Aorta (tissue), 5 donors: ENCODE measurements around the gene OCSTAMP. TPM values are rescaled to one million over a fixed set of nuclear protein-coding genes. Genes with fewer than 3 reads are reported as not detected.

Source experiments
- ATAC-seq: fragments of 200-7000 bp; cut with Tn5 transposase; one replicate; pipeline ENCODE4 v1.9.1; 2022; ENCODE audit warnings: moderate library complexity; ENCODE audit not compliant: low FRiP score
- DNase-seq, 2 donors: peaks; one replicate each; pipeline ENCODE4 v3.0.0-alpha.2; 2020
- H3K27ac ChIP-seq, 2 donors: one replicate each; pipeline ENCODE4 v1.5.1; 2013; ENCODE audit warnings: low read length in 2 of 2, mild to moderate bottlenecking in 2 of 2, moderate library complexity in 2 of 2, control low read depth in 1 of 2, inconsistent platforms in 1 of 2, low read depth in 1 of 2
- H3K27me3 ChIP-seq, 2 donors: one replicate each; pipeline ENCODE4 v1.6.1; 2013; ENCODE audit warnings: control low read depth in 1 of 2, low read length in 1 of 2, mild to moderate bottlenecking in 1 of 2, moderate library complexity in 1 of 2; ENCODE audit not compliant: insufficient read depth in 2 of 2, control insufficient read depth in 1 of 2
- H3K36me3 ChIP-seq, 2 donors: one replicate each; pipeline ENCODE4 v1.6.1; 2013; ENCODE audit warnings: control low read depth in 1 of 2, low read length in 1 of 2, mild to moderate bottlenecking in 1 of 2; ENCODE audit not compliant: insufficient read depth in 2 of 2, control insufficient read depth in 1 of 2
- H3K4me1 ChIP-seq, 2 donors: one replicate each; pipeline ENCODE4 v1.6.1; 2013; ENCODE audit warnings: low read length in 2 of 2, control low read depth in 1 of 2, mild to moderate bottlenecking in 1 of 2, moderate library complexity in 1 of 2; ENCODE audit not compliant: insufficient read depth in 2 of 2, control insufficient read depth in 1 of 2
- H3K4me3 ChIP-seq, 2 donors: one replicate each; pipeline ENCODE4 v1.5.1; 2013; ENCODE audit warnings: low read length in 2 of 2, control low read depth in 1 of 2, mild to moderate bottlenecking in 1 of 2
- H3K9me3 ChIP-seq: one replicate; pipeline ENCODE4 v1.6.1; 2013; ENCODE audit warnings: mild to moderate bottlenecking, low read length; ENCODE audit not compliant: control insufficient read depth
- WGBS, 2 donors: extraction: QIAGEN DNeasy Blood & Tissue Kit; methylation state at CpG; one replicate each; pipeline ENCODE4 v1.1.7; 2013; 5-methylcytosine and 5-hydroxymethylcytosine counted together
- intact Hi-C, 2 donors: fragments of 100-400 bp; cut with DNase I; formaldehyde crosslinking; loops; one replicate each; pipeline versions ENCODE4 v1.14.2 to v1.15.0; 2022
- polyA plus RNA-seq, 2 donors: library from polyadenylated mRNA; stranded (reverse); fragments of 200-250 nt; gene quantifications; one replicate each; pipeline ENCODE4 v1.2.3, GENCODE V29; 2013
- total RNA-seq, 2 donors: library from RNA; stranded (reverse); fragmentation: NEBNext Ultra II Directional; extraction: Animal tissue kit (Norgen Biotek cat#: 25700); gene quantifications; one replicate each; pipeline ENCODE4 v1.2.1, GENCODE V29; 2021
- donor health status: healthy with polysubstance abuse.
- donor health status: Bipolar disorder and iron deficiency.
- donor health status: DM: no; HTN: no; CAD: no.
- donor health status: DM: no; HTN: no; CAD: no.
- donor health status: DM: yes; HTN: yes; CAD: no.

OCSTAMP gene
- total and polyA plus RNA-seq, 4 donors: not detected

DNA sequence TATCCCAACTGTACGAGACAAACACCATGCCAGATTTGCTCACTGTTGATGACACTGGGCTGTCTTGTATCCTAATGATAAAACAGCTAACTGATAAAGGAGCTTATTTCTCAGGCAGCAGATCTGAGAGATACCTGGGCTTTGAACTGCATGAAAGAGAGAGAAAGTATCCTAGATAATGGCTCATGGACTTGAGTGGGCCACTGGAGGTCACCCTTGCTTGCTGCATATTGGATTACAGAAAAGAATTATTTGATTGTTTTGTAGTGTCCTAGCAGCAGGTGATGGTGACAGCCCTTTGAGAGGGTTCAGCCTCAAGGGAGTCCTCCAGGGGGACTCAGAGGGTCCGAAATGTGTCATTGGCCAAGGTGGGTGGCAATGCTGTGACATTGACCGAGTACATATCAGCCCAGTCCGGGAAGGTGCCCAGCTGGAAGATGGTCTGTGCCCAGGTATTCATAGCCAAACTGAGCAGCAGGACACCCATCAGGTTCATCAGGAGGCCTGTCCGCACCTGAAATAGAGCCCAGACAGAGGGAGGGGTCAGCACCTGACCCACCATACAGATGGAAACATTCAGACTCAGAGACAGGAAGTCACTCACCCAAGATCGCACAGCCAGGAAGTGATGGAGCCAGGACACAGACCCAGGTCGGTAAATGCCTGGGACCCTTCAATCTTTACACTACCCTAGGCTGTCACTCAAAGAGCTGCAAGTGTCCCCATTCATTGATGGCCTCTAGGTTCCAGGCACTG is 9.4 kb upstream of the OCSTAMP start:
- Histone ChIP-seq H3K4me1 (no peaks in the 10 kb centered on the region), H3K9me3 (no peaks in the 10 kb centered on the region), H3K4me3 (no peak overlapping the region), H3K27ac (no peak overlapping the region), H3K27me3 (no peaks in the 10 kb centered on the region), H3K36me3 (no peaks in the 10 kb centered on the region)
- DNase-seq (no peak), ATAC-seq (no peak)
- WGBS, 2 donors: 87 to 88% methylated on average over 7 of the region's 7 CpGs
- intact Hi-C loops: loop anchor here (5.0 kb wide), 1 partner anchor 122 kb away; no protein-coding TSS in a partner anchor

DNA sequence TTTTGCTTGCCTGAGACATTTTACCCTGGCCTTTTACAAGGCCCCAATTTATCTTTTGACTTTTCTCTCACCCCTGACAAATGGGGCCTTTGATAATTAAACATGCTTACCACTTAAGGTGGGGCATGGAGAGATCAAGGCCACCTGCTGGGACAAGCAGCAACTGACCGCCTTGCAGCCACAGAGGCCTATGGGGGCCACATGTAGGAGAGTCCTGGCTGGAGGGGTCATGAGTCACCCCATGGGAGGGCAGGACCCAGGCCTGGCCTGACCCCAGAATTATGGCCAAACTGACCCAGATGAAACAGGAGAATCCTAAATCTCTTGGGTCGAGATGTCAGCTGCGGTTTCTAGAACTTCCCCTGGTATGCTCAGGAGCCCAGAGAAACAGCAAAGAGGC is 8.5 kb upstream of the OCSTAMP start:
- intact Hi-C loops: no loop called here
- WGBS, 2 donors: 91 to 92% methylated on average over 3 of the region's 3 CpGs
- Histone ChIP-seq H3K9me3 (no peaks in the 10 kb centered on the region), H3K4me1 (no peaks in the 10 kb centered on the region), H3K27ac (no peak overlapping the region), H3K36me3 (no peaks in the 10 kb centered on the region), H3K27me3 (no peaks in the 10 kb centered on the region), H3K4me3 (no peak overlapping the region)
- ATAC-seq: no peak
- no peak for DNase-seq

DNA sequence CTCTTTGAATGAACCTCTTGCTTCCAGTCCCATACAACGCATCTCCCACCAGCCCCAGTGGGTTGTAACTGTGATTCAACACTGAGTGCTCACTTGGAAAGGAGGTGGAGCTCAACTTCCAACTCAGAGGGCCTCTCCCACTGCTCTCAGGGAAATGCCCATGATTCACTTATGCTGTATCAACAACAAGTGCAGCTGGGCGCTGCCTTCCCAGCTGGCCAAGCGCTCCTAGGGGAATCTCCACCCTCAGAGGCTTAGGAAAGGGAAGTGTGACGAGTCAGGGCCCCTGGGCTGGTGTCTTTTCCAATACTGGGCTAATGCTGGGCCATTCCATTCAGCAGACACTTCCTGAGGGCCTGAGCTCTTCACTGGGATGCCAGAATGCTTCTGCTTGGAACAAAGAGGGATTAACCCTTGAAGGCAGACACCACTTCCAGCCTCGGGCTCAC is 8.1 kb upstream of the OCSTAMP start:
- intact Hi-C loops: no loop called here
- H3K27me3 ChIP-seq: no peaks in the 10 kb centered on the region
- H3K9me3 ChIP-seq: no peaks in the 10 kb centered on the region
- ATAC-seq (no peak), DNase-seq (peak; percentile 68 to 81)
- no peaks in the 10 kb centered on the region for H3K36me3 ChIP-seq
- no peak overlapping the region for H3K27ac ChIP-seq
- WGBS, 2 donors: 70 to 75% methylated on average over 5 of the region's 5 CpGs
- no peaks in the 10 kb centered on the region for H3K4me1 ChIP-seq
- H3K4me3 ChIP-seq: no peak overlapping the region

GRCh38 chr20:46557231-46557956 is 6.9 kb upstream of the OCSTAMP start:
- no peak overlapping the region for H3K4me3 ChIP-seq
- H3K9me3 ChIP-seq: no peaks in the 10 kb centered on the region
- WGBS, 2 donors: 35 to 39% methylated on average over 8 of the region's 8 CpGs
- intact Hi-C loops: no loop called here
- no peak overlapping the region for H3K27ac ChIP-seq
- ATAC-seq (no peak), DNase-seq (no peak)
- H3K27me3 ChIP-seq: no peaks in the 10 kb centered on the region
- no peaks in the 10 kb centered on the region for H3K36me3 ChIP-seq
- no peaks in the 10 kb centered on the region for H3K4me1 ChIP-seq

DNA sequence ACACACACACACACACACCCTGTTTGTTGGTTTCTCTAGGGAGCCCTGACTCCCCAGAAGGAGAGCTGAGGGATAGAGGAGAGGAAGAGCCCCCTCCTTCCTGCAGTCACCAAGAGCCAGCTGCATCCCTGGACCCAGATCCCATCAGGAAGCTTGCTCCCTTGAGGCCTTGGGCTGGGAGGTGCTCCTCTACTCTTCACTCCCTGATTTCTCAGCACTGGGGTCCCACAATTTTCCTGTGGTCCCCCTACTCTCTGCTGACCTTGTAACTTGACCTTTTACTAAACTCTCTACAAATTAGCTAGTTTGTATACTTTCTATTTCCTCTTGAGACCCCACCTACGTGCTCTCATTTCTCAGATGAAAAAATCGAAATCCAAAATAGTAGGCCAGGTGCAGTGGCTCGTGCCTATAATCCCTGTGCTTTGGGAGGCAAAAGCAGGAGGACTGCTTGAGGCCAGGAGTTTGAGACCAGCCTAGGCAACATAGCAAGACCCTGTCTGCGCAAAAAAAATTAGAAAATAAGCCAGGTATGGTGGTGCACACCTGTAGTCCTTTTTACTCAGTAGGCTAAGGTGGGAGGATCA is 5.0 kb upstream of the OCSTAMP start:
- DNase-seq: no peak
- no peak for ATAC-seq
- H3K27ac ChIP-seq: no peak overlapping the region
- intact Hi-C loops: no loop called here
- H3K27me3 ChIP-seq: no peaks in the 10 kb centered on the region
- H3K4me3 ChIP-seq: no peak overlapping the region
- H3K36me3 ChIP-seq: no peaks in the 10 kb centered on the region
- 87 to 88% methylated on average over 4 of the region's 4 CpGs for WGBS, 2 donors
- H3K4me1 ChIP-seq: no peaks in the 10 kb centered on the region
- H3K9me3 ChIP-seq: no peaks in the 10 kb centered on the region

- intact Hi-C loops: no loop called here
- no peaks in the 10 kb centered on the region for H3K9me3 ChIP-seq
- DNase-seq (no peak), ATAC-seq (no peak)
- H3K27me3 ChIP-seq: no peaks in the 10 kb centered on the region
- no peaks in the 10 kb centered on the region for H3K36me3 ChIP-seq
- 55 to 57% methylated on average over 3 of the region's 3 CpGs for WGBS, 2 donors
- no peak overlapping the region for H3K27ac ChIP-seq
- H3K4me1 ChIP-seq: no peaks in the 10 kb centered on the region
- H3K4me3 ChIP-seq: no peak overlapping the region
These were observed 4.4 kb upstream of the OCSTAMP start for GRCh38 chr20:46554828-46555227.

DNA sequence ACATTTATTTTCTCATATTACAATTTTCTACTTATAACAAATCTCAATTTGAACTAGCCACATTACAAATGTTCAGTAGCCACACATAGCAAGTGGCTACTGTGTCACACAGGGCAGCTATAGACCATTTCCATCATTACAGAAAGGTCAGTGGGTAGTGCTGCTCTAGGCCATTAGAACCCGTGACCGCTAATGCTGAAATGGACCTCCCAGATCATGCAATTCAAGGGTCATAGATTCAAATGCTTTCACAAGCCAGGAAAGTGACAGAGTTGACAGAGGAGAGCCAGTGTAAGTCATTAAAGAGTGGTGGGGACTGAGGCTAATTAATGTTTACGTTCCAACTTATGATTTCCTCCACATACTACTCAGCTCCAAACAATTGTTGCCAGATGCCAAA is 3.5 kb upstream of the OCSTAMP start:
- no peaks in the 10 kb centered on the region for H3K9me3 ChIP-seq
- H3K4me1 ChIP-seq: no peaks in the 10 kb centered on the region
- ATAC-seq: no peak
- no peak overlapping the region for H3K27ac ChIP-seq
- intact Hi-C loops: no loop called here
- H3K4me3 ChIP-seq: no peak overlapping the region
- DNase-seq: no peak
- WGBS, 2 donors: 89 to 96% methylated on average over 3 of the region's 3 CpGs
- no peaks in the 10 kb centered on the region for H3K36me3 ChIP-seq
- no peaks in the 10 kb centered on the region for H3K27me3 ChIP-seq

- Histone ChIP-seq H3K36me3 (no peaks in the 10 kb centered on the region), H3K9me3 (no peaks in the 10 kb centered on the region), H3K27ac (no peak overlapping the region), H3K27me3 (no peaks in the 10 kb centered on the region), H3K4me3 (no peak overlapping the region), H3K4me1 (no peaks in the 10 kb centered on the region)
- DNase-seq: no peak
- WGBS, 2 donors: 67 to 71% methylated on average over 4 of the region's 4 CpGs
- intact Hi-C loops: no loop called here
- ATAC-seq: no peak
These were observed 2.3 kb upstream of the OCSTAMP start for GRCh38 chr20:46552460-46553420.
